GM23338 (cell line): Measurements from ENCODE around the gene VSTM2B. TPM values are rescaled to one million over a fixed set of nuclear protein-coding genes. Genes with fewer than 3 reads are reported as not detected.

Experiments
- ATAC-seq: fragments of 200-7000 bp; cut with Tn5 transposase; 3 replicates; pipeline ENCODE4 v1.9.1; 2020
- DNase-seq: peaks from one replicate; pipeline ENCODE4 v3.0.0-alpha.2; 2015; ENCODE audit warnings: low spot score
- H2AFZ ChIP-seq: fragments of 200-600 bp; sonication (generic); 2 replicates; pipeline ENCODE4 v1.8.0; 2016; ENCODE audit warnings: antibody characterized with exemption, mild to moderate bottlenecking, moderate library complexity
- H3F3A ChIP-seq: fragments of 200-600 bp; sonication (generic); replicated peaks from 2 replicates; pipeline ENCODE4 v1.8.0; 2017; ENCODE audit warnings: antibody characterized with exemption, mixed run types, low read depth
- H3K27ac ChIP-seq: fragments of 200-600 bp; sonication (generic); 2 replicates; pipeline ENCODE4 v1.6.1; 2016; ENCODE audit warnings: low read depth
- H3K27me3 ChIP-seq: fragments of 200-600 bp; sonication (generic); 2 replicates; pipeline ENCODE4 v1.8.0; 2016; ENCODE audit warnings: mild to moderate bottlenecking, mixed run types, moderate library complexity; ENCODE audit not compliant: insufficient read depth
- H3K36me3 ChIP-seq: fragments of 200-600 bp; sonication (generic); 2 replicates; pipeline ENCODE4 v1.8.0; 2016; ENCODE audit warnings: mild to moderate bottlenecking; ENCODE audit not compliant: insufficient read depth
- H3K4me1 ChIP-seq: fragments of 200-600 bp; sonication (generic); 2 replicates; pipeline ENCODE4 v1.8.0; 2016; ENCODE audit warnings: mild to moderate bottlenecking, moderate library complexity; ENCODE audit not compliant: insufficient read depth
- H3K4me2 ChIP-seq: fragments of 200-600 bp; sonication (generic); 2 replicates; pipeline ENCODE4 v1.7.1; 2017; ENCODE audit warnings: mixed run types
- H3K4me3 ChIP-seq: fragments of 200-600 bp; sonication (generic); 2 replicates; pipeline ENCODE4 v1.6.1; 2016; ENCODE audit warnings: mixed run types
- H3K79me2 ChIP-seq: fragments of 200-600 bp; sonication (generic); replicated peaks from 2 replicates; pipeline ENCODE4 v1.8.0; 2017; ENCODE audit warnings: mild to moderate bottlenecking; ENCODE audit not compliant: insufficient read depth
- H3K9me2 ChIP-seq: fragments of 200-600 bp; sonication (generic); 2 replicates; pipeline ENCODE4 v1.8.0; 2017; ENCODE audit not compliant: insufficient read depth
- H4K20me1 ChIP-seq: fragments of 200-600 bp; sonication (generic); replicated peaks from 2 replicates; pipeline ENCODE4 v1.8.0; 2017; ENCODE audit warnings: mild to moderate bottlenecking; ENCODE audit not compliant: insufficient read depth
- H3K27ac Mint-ChIP-seq: 2 replicates; pipeline ENCODE4 v1.8.0; 2020; ENCODE audit warnings: inconsistent platforms, mild to moderate bottlenecking, moderate library complexity, mixed read lengths
- H3K27me3 Mint-ChIP-seq: 3 replicates; pipeline ENCODE4 v1.8.0; 2022; ENCODE audit warnings: low read depth, mild to moderate bottlenecking, moderate library complexity, mixed read lengths, inconsistent platforms; ENCODE audit not compliant: insufficient read depth, poor library complexity
- H3K36me3 Mint-ChIP-seq: 3 replicates; pipeline ENCODE4 v1.8.0; 2021; ENCODE audit warnings: low read depth, mild to moderate bottlenecking, inconsistent platforms, moderate library complexity, mixed read lengths
- H3K4me1 Mint-ChIP-seq: 3 replicates; pipeline ENCODE4 v1.8.0; 2020; ENCODE audit warnings: mild to moderate bottlenecking, inconsistent platforms, mixed read lengths
- H3K4me3 Mint-ChIP-seq: 3 replicates; pipeline ENCODE4 v1.8.0; 2021; ENCODE audit warnings: moderate library complexity, mild to moderate bottlenecking, inconsistent platforms, mixed read lengths
- H3K9me3 Mint-ChIP-seq: 3 replicates; pipeline ENCODE4 v1.8.0; 2020; ENCODE audit warnings: moderate library complexity, mild to moderate bottlenecking, inconsistent platforms, mixed read lengths
- EZH2 ChIP-seq: fragments of 200-600 bp; sonication (generic); IDR thresholded peaks from one replicate; pipeline ENCODE4 v1.8.0; 2017; ENCODE audit warnings: antibody characterized with exemption, mild to moderate bottlenecking, low read depth; ENCODE audit not compliant: unreplicated experiment
- STAT1 ChIP-seq: IDR thresholded peaks from one replicate; pipeline ENCODE4 v1.6.1; 2016; ENCODE audit warnings: antibody characterized with exemption; ENCODE audit not compliant: unreplicated experiment
- ZNF331 ChIP-seq: fragments of 250-450 bp; sonication (Bioruptor Pico); IDR thresholded peaks from 2 replicates; pipeline ENCODE4 v1.5.0; 2020; ENCODE audit warnings: low read depth, mild to moderate bottlenecking, moderate library complexity
- polyA plus RNA-seq: library from polyadenylated mRNA; unstranded; fragments of >200 nt; fragmentation: Nextera tagmentation; extraction: Ambion mirVana; gene quantifications from 2 replicates; pipeline ENCODE4 v1.2.1, GENCODE V29; 2016
- total RNA-seq: library from RNA; depleted of rRNA; stranded (reverse); fragments of >200 nt; shearing (Covaris generic); gene quantifications from 2 replicates; pipeline ENCODE4 v1.2.3, GENCODE V29; 2014
- TF ChIP-seq, protein P1 (sequence below), 2 experiments: fragments of 200-600 bp in 1 of 2; sonication (generic) in 1 of 2; conservative IDR thresholded peaks; 2 replicates each; pipeline versions ENCODE4 v1.5.1 to v1.6.1; 2016 to 2017; ENCODE audit warnings: antibody characterized with exemption in 2 of 2, low read depth in 2 of 2, mild to moderate bottlenecking in 2 of 2, moderate library complexity in 1 of 2

Gene VSTM2B
- total and polyA plus RNA-seq, 2 experiments from 2014 or later, result 1.2 to 1.8 TPM

DNA sequence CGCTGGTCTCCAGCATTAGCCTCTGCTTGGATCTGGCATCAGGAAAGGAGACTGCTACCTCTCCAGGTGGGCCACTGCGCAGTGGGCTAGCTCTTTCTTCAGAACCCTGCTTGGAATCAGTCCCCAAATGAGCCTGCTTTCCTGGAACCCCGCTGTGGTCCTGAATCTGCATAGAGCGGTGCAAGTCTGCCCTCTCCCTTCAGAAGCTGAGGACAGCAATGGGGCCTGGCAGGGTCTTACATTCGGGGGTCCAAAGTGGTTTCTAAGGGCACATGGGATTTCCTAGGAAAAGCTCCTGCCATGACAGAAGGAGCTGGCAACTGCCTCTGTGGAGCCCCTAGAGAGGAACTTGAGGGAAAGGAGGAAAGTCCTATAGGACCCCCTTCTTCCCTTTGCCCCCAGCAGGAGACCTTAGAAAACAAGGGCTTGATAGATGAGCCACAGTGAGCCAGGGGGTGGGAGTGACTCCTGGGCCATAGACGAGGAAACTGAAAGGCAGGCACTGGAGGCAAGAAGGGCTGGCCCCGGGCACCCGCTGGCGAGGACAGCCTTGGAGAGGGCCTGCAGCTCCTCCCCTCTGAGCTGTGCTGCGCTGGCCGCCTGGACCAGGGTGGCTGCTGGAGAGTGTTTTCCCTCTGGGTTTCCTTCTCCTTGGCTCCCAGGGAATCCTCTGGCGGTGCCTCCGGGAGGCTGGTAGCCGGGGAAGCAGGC is 1.4 kb upstream of the VSTM2B start:
- H3K4me1 Mint-ChIP-seq, result peaks cover 15% of the 10 kb centered on the region
- peaks cover 68% of the 10 kb centered on the region for H3K27me3 ChIP-seq
- H3K9me2 ChIP-seq, result no peaks in the 10 kb centered on the region
- no peaks in the 10 kb centered on the region for H4K20me1 ChIP-seq
- peaks cover 6% of the 10 kb centered on the region; the same call in 1 of the 2 replicates for H3F3A ChIP-seq
- H3K4me3 ChIP-seq, result peak overlapping the region; percentile 84
- DNase-seq, result peak; percentile 70
- no peak overlapping the region for H3K27ac ChIP-seq
- peaks cover under 1% of the 10 kb centered on the region for H3K9me3 Mint-ChIP-seq
- TF ChIP-seq ZNF331, result no peak
- TF ChIP-seq EZH2, result peak; percentile 37
- TF ChIP-seq, protein P1, sequence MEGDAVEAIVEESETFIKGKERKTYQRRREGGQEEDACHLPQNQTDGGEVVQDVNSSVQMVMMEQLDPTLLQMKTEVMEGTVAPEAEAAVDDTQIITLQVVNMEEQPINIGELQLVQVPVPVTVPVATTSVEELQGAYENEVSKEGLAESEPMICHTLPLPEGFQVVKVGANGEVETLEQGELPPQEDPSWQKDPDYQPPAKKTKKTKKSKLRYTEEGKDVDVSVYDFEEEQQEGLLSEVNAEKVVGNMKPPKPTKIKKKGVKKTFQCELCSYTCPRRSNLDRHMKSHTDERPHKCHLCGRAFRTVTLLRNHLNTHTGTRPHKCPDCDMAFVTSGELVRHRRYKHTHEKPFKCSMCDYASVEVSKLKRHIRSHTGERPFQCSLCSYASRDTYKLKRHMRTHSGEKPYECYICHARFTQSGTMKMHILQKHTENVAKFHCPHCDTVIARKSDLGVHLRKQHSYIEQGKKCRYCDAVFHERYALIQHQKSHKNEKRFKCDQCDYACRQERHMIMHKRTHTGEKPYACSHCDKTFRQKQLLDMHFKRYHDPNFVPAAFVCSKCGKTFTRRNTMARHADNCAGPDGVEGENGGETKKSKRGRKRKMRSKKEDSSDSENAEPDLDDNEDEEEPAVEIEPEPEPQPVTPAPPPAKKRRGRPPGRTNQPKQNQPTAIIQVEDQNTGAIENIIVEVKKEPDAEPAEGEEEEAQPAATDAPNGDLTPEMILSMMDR (conservative IDR thresholded peaks at IDR 0.05; ENCODE audit: low read depth in 2 of 2), result peak; percentile 48 to 68
- peak overlapping the region; percentile 76 for H3K4me3 Mint-ChIP-seq
- peak; percentile 17 for ATAC-seq
- H3K4me1 ChIP-seq, result peaks cover 7% of the 10 kb centered on the region; the same call in 1 of the 2 replicates
- no peak overlapping the region for H3K27ac Mint-ChIP-seq
- peaks cover 3% of the 10 kb centered on the region; the same call in 1 of the 3 replicates for H3K36me3 Mint-ChIP-seq
- H3K36me3 ChIP-seq, result no peaks in the 10 kb centered on the region
- no peaks in the 10 kb centered on the region for H3K79me2 ChIP-seq
- peaks cover 61% of the 10 kb centered on the region for H3K27me3 Mint-ChIP-seq
- H2AFZ ChIP-seq, result peak overlapping the region; percentile 98
- H3K4me2 ChIP-seq, result peak overlapping the region; percentile 93

GRCh38 chr19:29524912-29525831 is 622 bp upstream of the VSTM2B start:
- Histone ChIP-seq H3F3A (peaks cover 6% of the 10 kb centered on the region; the same call in 1 of the 2 replicates), H3K36me3 (no peaks in the 10 kb centered on the region), H3K4me3 (peak overlapping the region; percentile 84), H3K4me1 (peaks cover 7% of the 10 kb centered on the region; the same call in 1 of the 2 replicates), H4K20me1 (no peaks in the 10 kb centered on the region), H2AFZ (peak overlapping the region; percentile 99), H3K27me3 (peaks cover 76% of the 10 kb centered on the region), H3K9me2 (no peaks in the 10 kb centered on the region), H3K79me2 (no peaks in the 10 kb centered on the region), H3K4me2 (peak overlapping the region; percentile 93), H3K27ac (no peak overlapping the region)
- TF ChIP-seq EZH2, result peak; percentile 64
- TF ChIP-seq STAT1, result no peak
- peak; percentile 80 for DNase-seq
- H3K27ac Mint-ChIP-seq, result no peak overlapping the region
- ATAC-seq, result peak; percentile 12
- peaks cover 4% of the 10 kb centered on the region for H3K9me3 Mint-ChIP-seq
- peaks cover 3% of the 10 kb centered on the region; the same call in 1 of the 3 replicates for H3K36me3 Mint-ChIP-seq
- peak overlapping the region; percentile 76 for H3K4me3 Mint-ChIP-seq
- peaks cover 66% of the 10 kb centered on the region for H3K27me3 Mint-ChIP-seq
- H3K4me1 Mint-ChIP-seq, result peaks cover 16% of the 10 kb centered on the region
